Fibroblast of gingiva (primary cell): ENCODE results near the gene POLA1.

Experiments
- DNase-seq: peaks from one replicate; pipeline ENCODE4 v3.0.0-alpha.2; 2011; ENCODE audit warnings: low read depth

Gene POLA1

GRCh38 chrX:25007059-25008053, 313.6 kb downstream of the POLA1 start:
- DNase-seq = no peak

GRCh38 chrX:25009407-25009806, 315.7 kb downstream of the POLA1 start:
- no peak for DNase-seq

- no peak for DNase-seq
Measured at GRCh38 chrX:25010784-25011588, 317.3 kb downstream of the POLA1 start.

GRCh38 chrX:25011589-25012432, 318.1 kb downstream of the POLA1 start:
- no peak for DNase-seq

GRCh38 chrX:25012433-25012735, 318.7 kb downstream of the POLA1 start:
- DNase-seq = no peak

GRCh38 chrX:25012793-25013631, 319.3 kb downstream of the POLA1 start:
- no peak for DNase-seq

GRCh38 chrX:25013632-25014365, 320.1 kb downstream of the POLA1 start:
- no peak for DNase-seq

- DNase-seq = no peak
Measured at GRCh38 chrX:25014366-25014838, 320.7 kb downstream of the POLA1 start.

- DNase-seq = no peak
Measured at GRCh38 chrX:25015486-25016360, 322.0 kb downstream of the POLA1 start, which contains the start of gene ARX. Gene ARX (minus strand): TSS chrX:25015965. CDS start chrX:25015737, 228 bp downstream.

GRCh38 chrX:25016361-25016671, 322.6 kb downstream of the POLA1 start:
- no peak for DNase-seq

- DNase-seq = no peak
Measured at GRCh38 chrX:25016938-25017598, 323.4 kb downstream of the POLA1 start.

GRCh38 chrX:25017667-25018247, 324.0 kb downstream of the POLA1 start:
- no peak for DNase-seq

GRCh38 chrX:25018682-25019081, 325.0 kb downstream of the POLA1 start:
- DNase-seq = no peak

GRCh38 chrX:25019707-25020390, 326.1 kb downstream of the POLA1 start:
- no peak for DNase-seq

GRCh38 chrX:25020391-25020904, 326.7 kb downstream of the POLA1 start:
- DNase-seq = no peak

GRCh38 chrX:25020905-25021449, 327.3 kb downstream of the POLA1 start:
- no peak for DNase-seq
